ENCODE results near the gene RILP. TPM values are rescaled to one million over a fixed set of nuclear protein-coding genes. Genes with fewer than 3 reads are reported as not detected.

The RILP gene
- total RNA-seq, 2 donors from 2014 or later = 21.0 to 68.2 TPM

DNA sequence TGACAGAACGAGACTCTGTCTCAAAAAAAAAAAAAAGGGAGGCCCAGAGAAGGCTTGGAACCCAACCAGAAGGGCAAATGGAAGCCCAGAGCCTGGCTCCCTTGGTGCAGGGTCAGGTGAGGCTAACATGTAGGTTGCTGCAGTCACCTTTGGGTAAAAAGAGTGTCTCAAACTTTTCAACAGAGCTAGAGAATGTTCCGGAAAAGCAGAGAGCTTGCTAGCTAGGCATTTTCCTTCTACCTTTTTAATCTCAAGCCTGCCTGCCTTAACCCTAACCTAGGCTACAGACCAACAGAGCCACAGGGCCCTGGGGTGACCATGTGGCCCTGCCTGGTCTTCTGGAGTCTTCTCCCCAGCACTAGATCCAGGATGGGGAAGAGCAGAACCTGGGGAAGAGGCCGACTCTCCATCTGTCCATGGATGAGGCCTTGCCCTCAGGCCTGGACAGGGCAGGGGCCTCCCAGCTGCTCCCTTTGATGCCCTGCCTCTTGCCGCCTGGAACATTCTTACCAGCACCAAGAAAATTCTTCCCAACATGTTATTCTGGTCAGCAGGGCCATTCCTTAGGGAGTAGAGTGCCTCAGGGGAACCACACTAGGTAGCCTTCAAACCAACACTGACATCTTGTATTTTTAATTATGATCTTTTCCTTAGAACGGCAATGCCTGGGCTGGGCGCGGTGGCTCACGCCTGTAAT is 51.1 kb downstream of the RILP start:
- 85 to 90% methylated on average over 8 of the region's 8 CpGs for WGBS, 2 donors
- H3K9me3 ChIP-seq = no peaks in the 10 kb centered on the region
- DNase-seq (no peak), ATAC-seq (peak; percentile 22)
- no peaks in the 10 kb centered on the region for H3K36me3 ChIP-seq (replicated peaks in 1 of 2; ENCODE audit: insufficient read depth in 1 of 2, low read depth in 2 of 2)
- peak overlapping the region in 3 of 4 donors; percentile 58 to 79 (median 63) for H3K27ac ChIP-seq
- intact Hi-C loops (cut with DNase I) = no loop called here
- peaks cover 16% of the 10 kb centered on the region for H3K4me1 ChIP-seq
- TF ChIP-seq POLR2A (IDR thresholded peaks at IDR 0.05) = no peak
- TF ChIP-seq, protein P1, sequence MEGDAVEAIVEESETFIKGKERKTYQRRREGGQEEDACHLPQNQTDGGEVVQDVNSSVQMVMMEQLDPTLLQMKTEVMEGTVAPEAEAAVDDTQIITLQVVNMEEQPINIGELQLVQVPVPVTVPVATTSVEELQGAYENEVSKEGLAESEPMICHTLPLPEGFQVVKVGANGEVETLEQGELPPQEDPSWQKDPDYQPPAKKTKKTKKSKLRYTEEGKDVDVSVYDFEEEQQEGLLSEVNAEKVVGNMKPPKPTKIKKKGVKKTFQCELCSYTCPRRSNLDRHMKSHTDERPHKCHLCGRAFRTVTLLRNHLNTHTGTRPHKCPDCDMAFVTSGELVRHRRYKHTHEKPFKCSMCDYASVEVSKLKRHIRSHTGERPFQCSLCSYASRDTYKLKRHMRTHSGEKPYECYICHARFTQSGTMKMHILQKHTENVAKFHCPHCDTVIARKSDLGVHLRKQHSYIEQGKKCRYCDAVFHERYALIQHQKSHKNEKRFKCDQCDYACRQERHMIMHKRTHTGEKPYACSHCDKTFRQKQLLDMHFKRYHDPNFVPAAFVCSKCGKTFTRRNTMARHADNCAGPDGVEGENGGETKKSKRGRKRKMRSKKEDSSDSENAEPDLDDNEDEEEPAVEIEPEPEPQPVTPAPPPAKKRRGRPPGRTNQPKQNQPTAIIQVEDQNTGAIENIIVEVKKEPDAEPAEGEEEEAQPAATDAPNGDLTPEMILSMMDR (IDR thresholded peaks at IDR 0.05) = no peak
- H3K27me3 ChIP-seq = no peaks in the 10 kb centered on the region
- no peak overlapping the region for H3K4me3 ChIP-seq

DNA sequence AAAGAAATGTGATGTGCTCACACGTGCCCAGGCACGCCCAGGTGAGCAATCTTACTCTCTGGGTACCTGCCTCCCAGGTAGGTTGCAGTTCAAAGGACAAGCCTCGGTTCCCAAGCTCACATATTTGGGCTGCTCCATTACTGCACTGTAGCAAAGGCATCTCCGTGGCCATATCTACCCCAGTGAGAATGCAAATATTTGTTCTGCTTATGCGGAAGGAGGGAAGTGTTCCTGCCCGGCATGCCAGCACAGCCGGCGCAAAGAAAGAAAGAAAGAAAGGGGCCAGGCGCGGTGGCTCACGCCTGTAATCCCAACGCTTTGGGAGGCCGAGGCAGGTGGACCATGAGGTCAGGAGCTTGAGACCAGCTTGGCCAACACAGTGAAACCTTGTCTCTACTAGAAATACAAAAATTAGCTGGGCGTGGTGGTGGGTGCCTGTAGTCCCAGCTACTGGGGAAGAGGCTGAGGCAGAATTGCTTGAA is 51.8 kb downstream of the RILP start:
- Histone ChIP-seq H3K27me3 (no peaks in the 10 kb centered on the region), H3K27ac (peak overlapping the region in 3 of 4 donors; percentile 58 to 79 (median 63)), H3K9me3 (no peaks in the 10 kb centered on the region), H3K4me3 (no peak overlapping the region), H3K4me1 (peaks cover 16% of the 10 kb centered on the region), H3K36me3 (replicated peaks in 1 of 2; ENCODE audit: insufficient read depth in 1 of 2, low read depth in 2 of 2) (no peaks in the 10 kb centered on the region)
- ATAC-seq (peak; percentile 93), DNase-seq (peak; percentile 41 to 61 (median 53))
- 25 to 30% methylated on average over 13 to 14 of the region's 14 CpGs for WGBS, 2 donors
- TF ChIP-seq, protein P1 (IDR thresholded peaks at IDR 0.05) = no peak
- TF ChIP-seq POLR2A (IDR thresholded peaks at IDR 0.05) = peak in 1 of 3 donors; percentile 12
- intact Hi-C loops (cut with DNase I) = no loop called here

Small RNA genes within 50 kb of the gene (small RNA-seq; reads per million reads assigned to genes)
- not detected for gene RN7SL105P

Other genes with a start within 250 kb of the RILP start
- gene YWHAE, start 249.6 kb downstream of the RILP start, total RNA-seq = 100 to 1,000 TPM; 301 to 378 TPM
- 10 to 100 TPM; 27.7 to 35.5 TPM for gene CRK, start 193.6 kb downstream of the RILP start, total RNA-seq
- 10 to 100 TPM; 77.3 to 94.6 TPM for gene MYO1C, start 157.2 kb downstream of the RILP start, total RNA-seq
- 10 to 100 TPM; 26.4 to 34.2 TPM for gene INPP5K, start 133.3 kb downstream of the RILP start, total RNA-seq
- 10 to 100 TPM; 11.2 to 14.3 TPM for gene PITPNA, start 87.1 kb downstream of the RILP start, total RNA-seq
- 10 to 100 TPM in 1 of 2 donors, 1 to 10 TPM in 1; 9.6 to 22.4 TPM for gene SLC43A2, start 21.0 kb downstream of the RILP start, total RNA-seq
- 10 to 100 TPM in 1 of 2 donors, 1 to 10 TPM in 1; 9.1 to 15.5 TPM for gene SCARF1, start 4.1 kb downstream of the RILP start, total RNA-seq
- gene PRPF8, start 35.0 kb upstream of the RILP start, total RNA-seq = 100 to 1,000 TPM in 1 of 2 donors, 10 to 100 TPM in 1; 84.7 to 100 TPM
- gene TLCD2, start 60.5 kb upstream of the RILP start, total RNA-seq = 1 to 10 TPM; 1.6 to 2.6 TPM
- 10 to 100 TPM; 15.6 to 31.6 TPM for gene WDR81, start 74.8 kb upstream of the RILP start, total RNA-seq
- 1 to 10 TPM; 5.9 to 8.8 TPM for gene SERPINF2, start 93.0 kb upstream of the RILP start, total RNA-seq
- gene SERPINF1, start 112.2 kb upstream of the RILP start, total RNA-seq = 100 to 1,000 TPM; 146 to 194 TPM
- gene SMYD4, start 180.0 kb upstream of the RILP start, total RNA-seq = 1 to 10 TPM; 4.0 to 7.0 TPM
- 10 to 100 TPM in 1 of 2 donors, 1 to 10 TPM in 1; 8.9 to 11.9 TPM for gene RPA1, start 180.1 kb upstream of the RILP start, total RNA-seq